ENCODE measurements around the gene STARD3. TPM values are rescaled to one million over a fixed set of nuclear protein-coding genes. Genes with fewer than 3 reads are reported as not detected.
"Not testable (repeated sequence)": the region's sequence is repeated elsewhere in the genome, so short reads cannot be mapped to it uniquely, and the experiment has no call there.

Gene STARD3
- total RNA-seq, 2 donors from 2014 or later, result 62.7 to 80.6 TPM

DNA sequence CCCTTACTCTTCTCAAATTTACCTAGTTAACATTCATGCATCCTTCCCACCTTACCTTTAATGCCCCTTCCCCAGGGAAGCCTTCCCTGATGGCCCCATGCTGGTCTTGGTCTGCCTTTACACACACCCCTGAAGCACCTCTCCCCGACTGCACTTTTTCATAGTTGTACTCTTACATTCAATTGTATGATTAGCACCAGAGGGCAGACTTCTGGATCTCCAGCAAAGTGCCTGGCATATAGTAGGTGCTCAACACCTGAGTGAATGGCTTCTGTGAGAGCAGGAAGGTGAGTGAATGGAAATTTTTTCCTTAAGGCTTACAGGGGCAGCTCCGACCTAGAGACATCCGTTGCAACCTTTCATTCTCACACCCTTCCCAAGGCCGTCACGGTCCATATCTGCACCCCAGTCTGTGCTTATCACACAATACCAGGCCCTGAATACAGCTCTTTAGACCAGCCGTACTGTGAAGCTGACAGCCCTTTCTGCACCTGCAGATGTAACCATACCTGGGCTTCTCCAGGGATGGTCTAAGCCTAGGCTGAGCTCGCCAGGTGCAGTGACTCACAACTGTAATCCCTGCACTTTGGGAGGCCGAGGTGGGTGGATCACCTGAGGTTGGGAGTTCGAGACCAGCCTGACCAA lies 46.5 kb downstream of the STARD3 start:
- DNase-seq (ENCODE audit: low spot score in 2 of 2) (no peak), ATAC-seq (no peak)
- Mint-ChIP-seq H3K36me3 (peaks cover 11% of the 10 kb centered on the region in 2 donors), H3K27ac (no peak overlapping the region), H3K9me3 (peaks cover 0 to 6% of the 10 kb centered on the region in 2 donors)

- Mint-ChIP-seq H3K27ac (no peak overlapping the region), H3K9me3 (peaks cover 0 to 9% of the 10 kb centered on the region in 2 donors), H3K36me3 (peaks cover 15 to 18% of the 10 kb centered on the region in 2 donors)
- no peak for ATAC-seq
- DNase-seq (ENCODE audit: low spot score in 2 of 2), result no peak
Measured at GRCh38 chr17:39684369-39685192, 47.6 kb downstream of the STARD3 start.

DNA sequence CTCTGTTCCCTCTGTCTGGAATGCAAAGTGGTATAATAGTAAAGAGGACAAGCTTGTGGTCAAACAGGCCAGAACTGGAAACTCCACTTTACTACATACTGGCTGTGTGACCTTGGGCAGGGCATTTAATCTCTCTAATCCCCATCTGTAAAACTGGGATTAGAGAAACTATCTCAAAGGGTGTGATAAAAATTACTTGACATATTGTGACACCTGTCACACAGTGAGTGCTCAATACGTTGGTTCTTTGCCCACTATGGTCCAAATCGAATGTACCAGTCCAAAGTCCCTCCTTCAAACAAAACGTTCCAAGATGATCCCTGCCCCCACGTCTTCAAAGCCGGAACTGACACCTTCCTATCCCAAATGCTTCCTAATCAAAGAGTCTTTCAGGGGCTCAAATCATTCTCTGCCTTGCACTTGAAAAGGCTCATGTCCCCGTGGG lies 50.2 kb downstream of the STARD3 start:
- DNase-seq (ENCODE audit: low spot score in 2 of 2), result no peak
- peaks cover 0 to 9% of the 10 kb centered on the region in 2 donors for H3K9me3 Mint-ChIP-seq
- H3K27ac Mint-ChIP-seq, result peak overlapping the region in 1 of 2 donors; percentile 92
- H3K36me3 Mint-ChIP-seq, result peaks cover 15 to 18% of the 10 kb centered on the region in 2 donors
- ATAC-seq, result no peak

DNA sequence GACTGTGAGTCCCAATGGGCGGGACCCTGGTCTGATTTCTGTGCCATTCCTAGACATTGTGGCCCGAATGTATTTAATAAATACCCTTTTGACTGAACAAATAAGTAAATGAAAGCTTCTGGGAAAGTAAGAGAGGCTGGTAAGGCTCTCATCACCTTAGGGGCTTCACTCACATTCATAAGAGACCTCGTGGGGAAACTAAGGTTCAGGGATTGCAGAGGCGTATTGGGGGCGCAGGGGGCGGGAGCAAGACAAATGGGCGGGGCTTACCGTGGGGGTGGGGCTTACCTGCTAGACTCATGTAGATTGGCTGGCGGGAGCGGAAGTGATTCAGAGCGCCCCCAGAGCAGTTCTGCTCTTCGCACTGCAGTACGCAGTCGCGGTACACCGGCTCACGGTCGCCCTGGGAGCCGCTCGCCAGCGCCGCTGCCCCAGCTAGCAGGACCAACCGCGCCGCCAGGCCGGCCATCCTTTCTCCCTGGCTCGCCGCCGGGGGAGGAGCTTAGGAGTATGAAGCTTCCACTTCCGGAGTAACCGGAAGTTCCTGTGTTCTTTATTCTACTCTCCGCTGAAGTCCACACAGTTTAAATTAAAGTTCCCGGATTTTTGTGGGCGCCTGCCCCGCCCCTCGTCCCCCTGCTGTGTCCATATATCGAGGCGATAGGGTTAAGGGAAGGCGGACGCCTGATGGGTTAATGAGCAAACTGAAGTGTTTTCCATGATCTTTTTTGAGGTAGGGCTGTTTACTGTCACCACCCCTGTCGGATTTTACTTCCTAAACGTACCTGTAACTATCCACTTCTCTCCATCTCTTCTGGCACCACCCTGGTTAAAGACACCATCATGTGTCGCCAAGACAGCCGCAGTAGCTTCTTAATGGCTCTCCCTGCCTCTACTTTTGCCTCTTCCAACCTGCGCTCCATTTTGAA lies 50.9 kb downstream of the STARD3 start, which contains the start of gene PGAP3:
Gene PGAP3 (minus strand): TSS at position 512 of the 929 bp plus-strand sequence. CDS start 43 bp downstream, at position 469.
- ATAC-seq (peak; percentile 90 to 96), DNase-seq (ENCODE audit: low spot score in 2 of 2) (peak; percentile 83 to 86)
- H3K27ac Mint-ChIP-seq, result peak within 1 kb of the TSS; percentile 92 to 98
- H3K36me3 Mint-ChIP-seq, result peaks cover 15 to 18% of the 10 kb centered on the region in 2 donors
- H3K9me3 Mint-ChIP-seq, result peaks cover 0 to 9% of the 10 kb centered on the region in 2 donors

DNA sequence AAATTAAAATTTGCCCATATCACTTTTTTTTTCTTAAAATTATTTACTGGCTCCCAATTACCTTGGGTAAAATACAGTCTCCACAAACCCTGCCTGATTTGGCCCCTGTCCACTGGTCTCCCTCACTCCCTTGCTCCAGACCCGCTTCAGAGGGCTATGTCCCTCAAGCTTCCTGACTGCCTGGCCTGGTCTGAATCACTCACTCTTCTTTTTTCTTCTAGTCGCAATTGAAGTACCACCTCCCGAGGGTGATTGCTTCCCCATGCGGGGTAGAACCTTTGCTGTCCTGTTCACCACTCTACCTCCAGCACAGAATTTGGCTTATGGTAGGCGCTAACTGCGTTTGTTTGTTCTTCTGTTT lies 51.5 kb downstream of the STARD3 start:
- peaks cover 15% of the 10 kb centered on the region in 2 donors for H3K36me3 Mint-ChIP-seq
- peak in 1 of 2 donors; percentile 19 for ATAC-seq

DNA sequence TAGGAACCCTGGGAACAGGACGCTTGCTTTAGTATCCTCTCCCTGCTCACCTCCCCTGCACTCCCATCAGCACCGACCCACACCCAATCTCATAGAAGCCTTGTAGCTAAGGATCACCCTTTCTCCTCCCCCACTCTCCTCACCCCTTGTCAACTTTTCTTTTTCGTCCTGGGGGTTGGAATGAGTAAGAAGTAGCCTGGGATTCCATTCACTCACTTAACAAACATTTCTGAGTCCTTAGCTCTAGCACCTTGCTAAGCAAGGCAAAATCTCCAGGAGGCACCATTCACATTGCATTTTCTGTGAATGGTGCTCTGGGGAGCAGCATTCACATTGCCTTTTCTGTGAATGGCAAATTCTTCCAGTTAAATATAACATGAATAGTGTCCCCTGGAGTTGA lies 52.0 kb downstream of the STARD3 start:
- Mint-ChIP-seq H3K36me3 (peaks cover 14 to 15% of the 10 kb centered on the region in 2 donors), H3K27ac (peak overlapping the region; percentile 92 to 98), H3K9me3 (peaks cover 0 to 9% of the 10 kb centered on the region in 2 donors)
- no peak for DNase-seq (ENCODE audit: low spot score in 2 of 2)
- ATAC-seq, result no peak

More for the DNA sequence above, 51.5 kb downstream of the STARD3 start:
- Mint-ChIP-seq H3K9me3 (peaks cover 0 to 9% of the 10 kb centered on the region in 2 donors), H3K27ac (peak overlapping the region; percentile 92 to 98)
- no peak for DNase-seq (ENCODE audit: low spot score in 2 of 2)

DNA sequence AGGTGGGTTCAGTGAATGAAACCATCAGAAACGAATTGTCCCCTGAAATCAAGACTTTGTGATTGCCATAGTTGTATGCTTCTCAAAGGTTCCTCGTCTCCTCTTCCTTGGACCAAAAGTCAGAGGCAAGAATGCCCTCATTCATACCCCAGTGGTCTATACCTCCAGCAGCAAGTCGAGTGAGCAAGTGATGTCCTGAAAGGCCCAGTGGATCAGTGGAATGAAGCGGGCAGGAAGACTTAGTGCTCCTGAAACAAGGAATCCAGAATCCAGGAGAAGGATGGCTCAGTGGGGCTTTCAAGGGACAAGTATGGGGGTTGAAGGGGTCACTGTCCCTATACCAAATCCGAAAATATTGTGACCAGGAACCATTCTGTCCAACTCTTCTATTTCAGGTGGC lies 57.6 kb downstream of the STARD3 start:
- Mint-ChIP-seq H3K27ac (no peak overlapping the region), H3K36me3 (no peaks in the 10 kb centered on the region), H3K9me3 (no peaks in the 10 kb centered on the region)
- no peak for ATAC-seq
- DNase-seq (ENCODE audit: low spot score in 2 of 2), result no peak

GRCh38 chr17:39695089-39695474 lies 58.1 kb downstream of the STARD3 start:
- DNase-seq (ENCODE audit: low spot score in 2 of 2) (no peak), ATAC-seq (no peak)
- no peak overlapping the region for H3K27ac Mint-ChIP-seq
- no peaks in the 10 kb centered on the region for H3K9me3 Mint-ChIP-seq
- no peaks in the 10 kb centered on the region for H3K36me3 Mint-ChIP-seq

DNA sequence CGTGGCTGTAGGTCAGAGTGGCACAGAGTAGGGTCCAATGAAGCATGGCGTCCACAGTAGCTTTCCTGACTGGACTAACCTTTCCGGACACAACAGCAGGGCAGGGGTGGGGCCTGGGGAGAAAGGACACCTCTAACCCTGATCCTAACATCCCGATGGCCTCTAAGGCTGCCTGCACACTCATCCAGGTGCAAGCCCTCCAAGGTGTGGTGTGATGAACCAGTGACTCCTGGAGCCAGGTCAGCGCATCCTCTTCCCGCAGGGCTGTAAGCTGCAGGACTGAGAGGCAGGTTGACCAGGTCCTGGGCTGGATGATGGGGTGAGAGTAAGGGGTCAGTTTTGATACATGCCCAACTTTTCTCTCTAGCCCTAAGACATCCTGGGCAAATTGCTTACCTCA lies 59.8 kb downstream of the STARD3 start:
- ATAC-seq, result no peak
- no peaks in the 10 kb centered on the region for H3K9me3 Mint-ChIP-seq
- no peak overlapping the region for H3K27ac Mint-ChIP-seq
- no peaks in the 10 kb centered on the region for H3K36me3 Mint-ChIP-seq
- DNase-seq (ENCODE audit: low spot score in 2 of 2), result no peak

DNA sequence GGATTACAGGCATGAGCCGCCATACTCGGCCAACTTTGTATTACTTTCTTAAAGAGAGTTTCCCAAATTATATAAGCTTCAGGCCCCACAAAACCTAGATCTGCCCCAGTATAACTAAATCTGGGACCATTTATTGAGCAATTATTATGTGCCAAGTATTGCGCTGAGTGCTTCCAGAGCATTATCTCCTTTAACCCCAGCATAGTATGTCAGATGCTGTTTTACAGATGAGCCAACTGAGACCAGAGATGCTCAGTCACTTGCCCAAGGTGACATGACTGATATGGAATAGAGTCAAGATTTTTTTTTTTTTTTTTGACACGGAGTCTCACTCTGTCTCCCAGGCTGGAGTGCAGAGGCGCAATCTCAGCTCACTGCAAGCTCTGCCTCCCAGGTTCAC lies 61.0 kb downstream of the STARD3 start:
- no peak for DNase-seq (ENCODE audit: low spot score in 2 of 2)
- Mint-ChIP-seq H3K27ac (no peak overlapping the region), H3K36me3 (no peaks in the 10 kb centered on the region), H3K9me3 (no peaks in the 10 kb centered on the region)
- no peak for ATAC-seq

- not testable (repeated sequence) for H3K27ac Mint-ChIP-seq; DNase-seq (ENCODE audit: low spot score in 2 of 2); H3K36me3 Mint-ChIP-seq; ATAC-seq; H3K9me3 Mint-ChIP-seq
Measured at GRCh38 chr17:39699157-39699817, 62.3 kb downstream of the STARD3 start.

GRCh38 chr17:39699818-39700147 lies 62.8 kb downstream of the STARD3 start, which contains the start of gene ERBB2:
TSS of gene ERBB2 (plus strand) at chr17:39700064. CDS start at chr17:39700239, 175 bp downstream.
- no peaks in the 10 kb centered on the region for H3K36me3 Mint-ChIP-seq
- H3K9me3 Mint-ChIP-seq, result no peaks in the 10 kb centered on the region
- DNase-seq (ENCODE audit: low spot score in 2 of 2), result no peak
- ATAC-seq, result no peak
- no peak within 1 kb of the TSS for H3K27ac Mint-ChIP-seq

DNA sequence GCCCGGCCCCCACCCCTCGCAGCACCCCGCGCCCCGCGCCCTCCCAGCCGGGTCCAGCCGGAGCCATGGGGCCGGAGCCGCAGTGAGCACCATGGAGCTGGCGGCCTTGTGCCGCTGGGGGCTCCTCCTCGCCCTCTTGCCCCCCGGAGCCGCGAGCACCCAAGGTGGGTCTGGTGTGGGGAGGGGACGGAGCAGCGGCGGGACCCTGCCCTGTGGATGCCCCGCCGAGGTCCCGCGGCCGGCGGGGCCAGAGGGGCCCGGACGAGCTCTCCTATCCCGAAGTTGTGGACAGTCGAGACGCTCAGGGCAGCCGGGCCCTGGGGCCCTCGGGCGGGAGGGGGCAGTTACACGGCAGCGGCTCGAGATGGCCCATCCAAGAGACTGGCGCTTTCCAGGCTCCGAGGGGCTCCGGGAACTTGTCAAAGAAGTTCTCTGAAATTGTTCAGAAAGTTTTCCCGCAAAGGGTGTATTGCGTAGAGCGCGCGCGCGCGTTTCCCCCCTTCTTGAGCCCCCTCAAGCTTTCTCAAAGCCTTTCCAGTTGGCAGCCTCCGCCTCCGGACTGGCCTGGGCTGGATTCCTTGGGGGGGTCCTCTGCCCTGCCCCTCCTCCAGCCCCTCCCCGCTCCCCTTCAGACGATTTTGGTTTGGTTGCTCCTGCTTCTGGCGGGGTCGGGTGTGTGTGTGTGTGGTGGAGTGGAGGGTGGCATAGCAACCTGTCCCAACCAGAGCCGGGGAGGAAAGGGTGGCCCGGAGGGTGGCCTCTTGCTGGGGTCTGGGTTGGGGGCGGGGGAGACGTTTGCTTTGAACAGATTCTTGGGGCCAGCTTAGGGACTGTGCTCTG lies 63.4 kb downstream of the STARD3 start:
- DNase-seq (ENCODE audit: low spot score in 2 of 2) (no peak), ATAC-seq (no peak)
- H3K27ac Mint-ChIP-seq, result no peak overlapping the region
- H3K36me3 Mint-ChIP-seq, result no peaks in the 10 kb centered on the region
- no peaks in the 10 kb centered on the region for H3K9me3 Mint-ChIP-seq

GRCh38 chr17:39701012-39701783 lies 64.3 kb downstream of the STARD3 start:
- DNase-seq (ENCODE audit: low spot score in 2 of 2) (no peak), ATAC-seq (no peak)
- H3K9me3 Mint-ChIP-seq, result no peaks in the 10 kb centered on the region
- H3K27ac Mint-ChIP-seq, result no peak overlapping the region
- no peaks in the 10 kb centered on the region for H3K36me3 Mint-ChIP-seq
